Lower leg skin (tissue), 3 donors: ENCODE measurements around the gene LAMTOR2.

Source experiments
- CTCF ChIP-seq, 3 donors: fragments of 450-650 bp; IDR thresholded peaks; one replicate each; pipeline ENCODE4 v1.5.1; 2016; ENCODE audit warnings: antibody characterized with exemption in 3 of 3, mild to moderate bottlenecking in 3 of 3, moderate library complexity in 2 of 3
- POLR2A ChIP-seq, 2 donors: fragments of 450-650 bp; IDR thresholded peaks; one replicate each; pipeline ENCODE4 v1.6.1; 2016 to 2017; ENCODE audit warnings: antibody characterized with exemption in 2 of 2, mild to moderate bottlenecking in 1 of 2, moderate library complexity in 1 of 2

- TF ChIP-seq CTCF (IDR thresholded peaks at IDR 0.05) (no peak), POLR2A (IDR thresholded peaks at IDR 0.05) (no peak)
Observed at GRCh38 chr1:156069490-156070455, 15.2 kb downstream of the LAMTOR2 start.
